NB4 (cell line): Measurements from ENCODE around the gene ELP6.

Experiments
- DNase-seq: peaks from one replicate; pipeline ENCODE4 v3.0.0; 2010; ENCODE audit warnings: low read depth
- H3K4me3 ChIP-seq: one replicate; pipeline ENCODE4 v1.5.1; 2011; ENCODE audit warnings: mild to moderate bottlenecking, low read depth, low read length, moderate library complexity
- MYC ChIP-seq: IDR thresholded peaks from 2 replicates; pipeline ENCODE4 v1.6.1; 2011; ENCODE audit warnings: low read depth, low read length
- POLR2A ChIP-seq: IDR thresholded peaks from 2 replicates; pipeline ENCODE4 v1.6.1; 2011; ENCODE audit warnings: mild to moderate bottlenecking; ENCODE audit not compliant: insufficient read length; ENCODE audit errors: extremely low read depth
- TF ChIP-seq, protein P1 (sequence below): IDR thresholded peaks from 2 replicates; pipeline ENCODE4 v1.6.1; 2011; ENCODE audit warnings: low read depth, low read length
- TF ChIP-seq, protein P2 (sequence below): IDR thresholded peaks from one replicate; pipeline ENCODE4 v1.5.1; 2012; ENCODE audit warnings: low read depth, low read length

ELP6 gene

DNA sequence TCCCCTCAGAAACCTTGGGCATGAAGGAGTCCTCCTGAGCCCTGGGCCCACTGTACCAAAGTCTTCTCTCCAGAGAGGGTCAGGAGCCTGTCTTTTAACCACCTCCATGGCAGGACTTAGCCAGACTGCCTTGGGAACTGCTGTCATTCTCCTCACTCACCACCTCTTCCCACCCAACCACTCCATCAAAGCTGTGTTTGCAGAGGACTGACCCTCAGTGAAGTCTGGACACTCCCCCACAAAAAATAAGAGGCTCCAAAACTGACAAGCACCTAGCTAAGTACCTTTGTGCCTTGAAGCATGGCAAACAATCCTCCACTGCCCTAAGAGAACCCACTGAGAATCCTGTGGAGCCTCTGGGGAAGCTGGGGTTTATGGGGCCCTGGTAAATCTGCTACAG is 35.5 kb downstream of the ELP6 start:
- DNase-seq, result no peak
- TF ChIP-seq, protein P1, sequence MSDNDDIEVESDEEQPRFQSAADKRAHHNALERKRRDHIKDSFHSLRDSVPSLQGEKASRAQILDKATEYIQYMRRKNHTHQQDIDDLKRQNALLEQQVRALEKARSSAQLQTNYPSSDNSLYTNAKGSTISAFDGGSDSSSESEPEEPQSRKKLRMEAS, result no peak
- TF ChIP-seq POLR2A (no peak), MYC (no peak)
- TF ChIP-seq, protein P2, sequence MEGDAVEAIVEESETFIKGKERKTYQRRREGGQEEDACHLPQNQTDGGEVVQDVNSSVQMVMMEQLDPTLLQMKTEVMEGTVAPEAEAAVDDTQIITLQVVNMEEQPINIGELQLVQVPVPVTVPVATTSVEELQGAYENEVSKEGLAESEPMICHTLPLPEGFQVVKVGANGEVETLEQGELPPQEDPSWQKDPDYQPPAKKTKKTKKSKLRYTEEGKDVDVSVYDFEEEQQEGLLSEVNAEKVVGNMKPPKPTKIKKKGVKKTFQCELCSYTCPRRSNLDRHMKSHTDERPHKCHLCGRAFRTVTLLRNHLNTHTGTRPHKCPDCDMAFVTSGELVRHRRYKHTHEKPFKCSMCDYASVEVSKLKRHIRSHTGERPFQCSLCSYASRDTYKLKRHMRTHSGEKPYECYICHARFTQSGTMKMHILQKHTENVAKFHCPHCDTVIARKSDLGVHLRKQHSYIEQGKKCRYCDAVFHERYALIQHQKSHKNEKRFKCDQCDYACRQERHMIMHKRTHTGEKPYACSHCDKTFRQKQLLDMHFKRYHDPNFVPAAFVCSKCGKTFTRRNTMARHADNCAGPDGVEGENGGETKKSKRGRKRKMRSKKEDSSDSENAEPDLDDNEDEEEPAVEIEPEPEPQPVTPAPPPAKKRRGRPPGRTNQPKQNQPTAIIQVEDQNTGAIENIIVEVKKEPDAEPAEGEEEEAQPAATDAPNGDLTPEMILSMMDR, result no peak
- H3K4me3 ChIP-seq, result no peak overlapping the region

DNA sequence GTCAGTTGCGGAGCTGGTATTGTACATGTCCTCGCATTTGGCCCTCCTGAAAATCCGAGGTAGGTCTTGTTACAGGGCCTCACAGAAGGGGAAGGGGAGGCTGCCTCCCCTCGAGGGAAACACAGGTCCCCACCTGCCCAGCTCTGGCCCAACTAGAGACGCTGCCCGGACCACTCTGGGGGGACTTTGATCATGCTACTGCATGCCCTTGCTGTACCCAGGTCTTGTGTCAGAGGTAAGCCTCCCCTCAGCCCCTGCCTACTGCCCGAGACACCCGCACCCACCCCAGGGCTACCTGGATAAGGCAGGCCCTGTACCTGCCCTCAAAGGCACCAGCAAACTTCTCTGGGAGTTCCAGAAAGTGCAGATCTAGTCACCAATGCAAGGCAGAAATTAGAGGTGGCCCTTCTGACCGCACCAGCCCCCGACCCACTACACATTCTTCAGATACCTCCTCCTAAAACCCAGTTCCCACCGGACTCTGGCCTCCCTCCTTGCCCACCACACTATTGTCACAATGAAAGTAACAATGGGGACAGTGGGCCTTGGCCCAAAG is 36.8 kb downstream of the ELP6 start:
- no peak for TF ChIP-seq MYC
- TF ChIP-seq, protein P2, result no peak
- TF ChIP-seq POLR2A, result no peak
- TF ChIP-seq, protein P1, result no peak
- DNase-seq, result no peak
- peak overlapping the region; percentile 69 for H3K4me3 ChIP-seq

DNA sequence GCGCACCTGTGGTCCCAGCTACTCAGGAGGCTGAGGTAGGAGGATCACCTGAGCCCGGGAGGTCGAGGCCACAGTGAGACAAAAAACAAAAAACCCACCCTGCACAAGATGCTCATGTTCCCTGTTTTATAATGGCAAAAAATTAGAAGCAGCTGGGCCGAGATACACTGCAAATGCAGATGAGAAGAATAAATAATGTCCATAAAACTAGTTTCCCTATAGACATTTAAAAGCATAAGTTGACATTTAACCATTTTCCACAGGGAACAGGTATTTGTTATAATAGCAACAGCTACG is 37.2 kb downstream of the ELP6 start:
- TF ChIP-seq, protein P2, result no peak
- no peak for TF ChIP-seq POLR2A
- TF ChIP-seq, protein P1, result no peak
- no peak for TF ChIP-seq MYC
- peak overlapping the region; percentile 69 for H3K4me3 ChIP-seq
- no peak for DNase-seq

DNA sequence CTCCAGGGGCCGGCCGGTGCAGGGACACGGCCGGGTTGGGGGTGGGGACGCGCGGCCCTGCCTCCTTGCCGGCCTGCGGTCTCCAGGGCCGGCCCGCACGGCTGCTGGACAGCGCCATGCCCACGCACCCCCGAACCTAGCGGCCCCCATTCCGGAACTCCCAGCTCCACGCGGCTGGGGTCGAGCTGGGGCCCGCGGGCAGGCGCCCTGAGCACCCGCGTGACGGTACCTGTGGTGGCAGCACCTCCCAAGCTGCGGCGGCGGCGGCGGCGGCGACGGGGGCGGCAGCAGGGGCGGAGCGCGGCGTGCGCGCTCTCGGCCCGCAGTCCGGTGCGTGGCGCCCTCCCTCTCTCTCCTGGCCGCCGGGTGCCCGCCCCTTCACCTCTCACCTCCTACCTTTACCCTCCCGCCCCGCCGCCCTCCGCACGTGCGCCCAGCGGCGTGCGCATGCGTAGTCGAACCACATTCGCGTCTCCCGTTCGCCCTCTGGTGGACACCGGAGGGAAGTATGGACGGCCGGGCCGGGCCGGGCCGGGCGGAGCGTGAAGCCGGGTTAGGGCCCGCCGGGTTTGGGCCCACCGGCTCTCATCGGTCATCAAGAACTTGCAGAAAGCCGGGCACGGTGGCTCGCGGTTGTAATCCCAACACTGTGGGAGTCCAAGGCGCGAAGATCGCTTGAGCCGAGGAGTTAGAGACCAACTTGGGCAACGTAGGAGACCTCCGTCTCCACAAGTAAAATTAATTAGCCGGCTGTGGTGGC is 37.8 kb downstream of the ELP6 start, which contains the start of gene SCAP:
TSS of gene SCAP (minus strand) at position 372 of the 760 bp plus-strand sequence. CDS start 32,948 bp downstream, outside the sequence.
- peak; percentile 92 for DNase-seq
- TF ChIP-seq, protein P1, result peak; percentile 97
- TF ChIP-seq POLR2A (no peak), MYC (peak; percentile 96)
- TF ChIP-seq, protein P2, result peak; percentile 63
- peak within 1 kb of the TSS; percentile 88 for H3K4me3 ChIP-seq

DNA sequence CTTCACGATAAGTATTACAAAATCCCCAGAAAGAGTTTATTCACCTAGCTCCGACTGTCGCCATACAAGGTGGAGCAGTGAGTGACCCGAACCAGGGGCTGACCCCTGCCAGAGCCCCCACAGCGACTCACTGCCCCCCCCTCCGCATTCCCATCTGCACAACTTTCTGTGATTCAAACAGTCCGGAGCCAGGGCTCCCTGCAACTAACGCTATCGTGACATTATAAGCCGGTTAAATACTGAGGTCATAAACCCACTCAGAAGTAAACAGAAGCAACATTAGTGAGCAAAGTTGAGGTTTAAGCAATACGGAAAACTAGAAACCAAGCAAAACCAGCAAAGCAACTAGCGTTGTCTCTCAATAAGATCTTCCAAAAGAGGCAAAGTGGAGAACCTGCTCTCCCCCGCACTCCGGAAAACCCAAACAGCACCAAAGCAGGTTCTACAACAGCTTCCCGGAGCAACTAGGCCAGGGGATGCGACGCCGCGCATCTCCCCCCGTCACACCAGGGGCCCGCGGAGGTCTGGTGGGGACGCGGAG is 38.4 kb downstream of the ELP6 start:
- DNase-seq, result no peak

More for the DNA sequence above, 38.4 kb downstream of the ELP6 start:
- TF ChIP-seq, protein P2, result no peak
- TF ChIP-seq, protein P1, result no peak
- no peak for TF ChIP-seq POLR2A
- no peak for TF ChIP-seq MYC
- H3K4me3 ChIP-seq, result peak overlapping the region; percentile 88
